NB4 (cell line): Measurements from ENCODE around the gene HBB.

Experiments used
- MYC ChIP-seq: IDR thresholded peaks from 2 replicates; pipeline ENCODE4 v1.6.1; 2011; ENCODE audit warnings: low read depth, low read length
- TF ChIP-seq, protein P1 (sequence below): IDR thresholded peaks from one replicate; pipeline ENCODE4 v1.5.1; 2012; ENCODE audit warnings: low read depth, low read length
- TF ChIP-seq, protein P2 (sequence below): IDR thresholded peaks from 2 replicates; pipeline ENCODE4 v1.6.1; 2011; ENCODE audit warnings: low read depth, low read length

DNA sequence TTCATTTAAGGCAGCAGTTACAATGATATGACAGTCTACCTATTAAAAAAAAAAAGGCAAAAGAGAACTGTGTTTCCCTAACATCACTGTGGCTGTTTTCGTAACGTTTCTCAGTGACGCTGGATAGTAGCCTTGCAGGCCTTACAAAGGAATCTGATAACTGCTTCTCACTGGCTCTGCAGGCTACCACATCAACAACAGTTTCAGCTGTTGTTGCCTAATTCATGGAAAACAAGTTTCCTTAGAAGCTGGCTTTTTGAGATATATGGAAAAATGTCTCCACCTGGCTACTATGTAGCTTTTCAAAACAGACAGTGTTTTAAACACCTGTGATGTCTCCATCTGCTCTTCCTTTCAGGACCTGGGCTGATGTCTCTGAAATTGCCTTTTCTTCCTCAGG lies 30.1 kb downstream of the HBB start:
- TF ChIP-seq, protein P1, sequence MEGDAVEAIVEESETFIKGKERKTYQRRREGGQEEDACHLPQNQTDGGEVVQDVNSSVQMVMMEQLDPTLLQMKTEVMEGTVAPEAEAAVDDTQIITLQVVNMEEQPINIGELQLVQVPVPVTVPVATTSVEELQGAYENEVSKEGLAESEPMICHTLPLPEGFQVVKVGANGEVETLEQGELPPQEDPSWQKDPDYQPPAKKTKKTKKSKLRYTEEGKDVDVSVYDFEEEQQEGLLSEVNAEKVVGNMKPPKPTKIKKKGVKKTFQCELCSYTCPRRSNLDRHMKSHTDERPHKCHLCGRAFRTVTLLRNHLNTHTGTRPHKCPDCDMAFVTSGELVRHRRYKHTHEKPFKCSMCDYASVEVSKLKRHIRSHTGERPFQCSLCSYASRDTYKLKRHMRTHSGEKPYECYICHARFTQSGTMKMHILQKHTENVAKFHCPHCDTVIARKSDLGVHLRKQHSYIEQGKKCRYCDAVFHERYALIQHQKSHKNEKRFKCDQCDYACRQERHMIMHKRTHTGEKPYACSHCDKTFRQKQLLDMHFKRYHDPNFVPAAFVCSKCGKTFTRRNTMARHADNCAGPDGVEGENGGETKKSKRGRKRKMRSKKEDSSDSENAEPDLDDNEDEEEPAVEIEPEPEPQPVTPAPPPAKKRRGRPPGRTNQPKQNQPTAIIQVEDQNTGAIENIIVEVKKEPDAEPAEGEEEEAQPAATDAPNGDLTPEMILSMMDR: no peak
- no peak for TF ChIP-seq MYC
- TF ChIP-seq, protein P2, sequence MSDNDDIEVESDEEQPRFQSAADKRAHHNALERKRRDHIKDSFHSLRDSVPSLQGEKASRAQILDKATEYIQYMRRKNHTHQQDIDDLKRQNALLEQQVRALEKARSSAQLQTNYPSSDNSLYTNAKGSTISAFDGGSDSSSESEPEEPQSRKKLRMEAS: no peak
